ENCODE data around the gene PNPLA1.
"Not testable (repeated sequence)": the region's sequence is repeated elsewhere in the genome, so short reads cannot be mapped to it uniquely, and the experiment has no call there.

The PNPLA1 gene

GRCh38 chr6:36337814-36338213 is 68.0 kb downstream of the PNPLA1 start:
- Mint-ChIP-seq H3K36me3 (ENCODE audit: low read depth) (no peaks in the 10 kb centered on the region), H3K27me3 (peaks cover 49% of the 10 kb centered on the region), H3K4me3 (no peak overlapping the region)

GRCh38 chr6:36338223-36338622 is 68.4 kb downstream of the PNPLA1 start:
- Mint-ChIP-seq H3K27me3 (peaks cover 45% of the 10 kb centered on the region), H3K4me1 (ENCODE audit: low read depth) (peaks cover 14% of the 10 kb centered on the region)
- H3K9me3 Mint-ChIP-seq; H3K27ac Mint-ChIP-seq; DNase-seq; H3K4me3 Mint-ChIP-seq; H3K36me3 Mint-ChIP-seq (ENCODE audit: low read depth): not testable (repeated sequence)

More at GRCh38 chr6:36337814-36338213, 68.0 kb downstream of the PNPLA1 start:
- no peaks in the 10 kb centered on the region for H3K9me3 Mint-ChIP-seq
- no peak overlapping the region for H3K27ac Mint-ChIP-seq
- DNase-seq = no peak
- peaks cover 14% of the 10 kb centered on the region for H3K4me1 Mint-ChIP-seq (ENCODE audit: low read depth)

DNA sequence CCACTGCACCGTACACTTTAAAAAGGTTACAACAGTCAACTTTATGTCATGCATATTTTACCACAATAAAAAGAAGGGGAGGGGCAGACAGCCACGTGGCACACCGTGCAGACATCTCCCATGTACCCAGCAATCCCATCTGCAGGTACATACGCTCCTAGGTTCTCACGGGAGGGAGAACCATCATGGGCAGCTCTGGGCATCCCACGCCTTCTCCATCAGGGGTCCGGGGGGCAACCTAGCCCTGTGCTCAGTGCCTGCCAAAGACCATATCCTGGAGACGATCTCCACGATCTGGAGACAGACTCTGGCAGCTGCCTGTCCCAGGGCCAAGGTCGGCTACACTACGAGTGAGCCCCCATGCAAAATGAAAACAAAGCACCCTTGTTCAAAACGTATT is 69.3 kb downstream of the PNPLA1 start:
- peaks cover 14% of the 10 kb centered on the region for H3K4me1 Mint-ChIP-seq (ENCODE audit: low read depth)
- no peaks in the 10 kb centered on the region for H3K36me3 Mint-ChIP-seq (ENCODE audit: low read depth)
- peaks cover 37% of the 10 kb centered on the region for H3K27me3 Mint-ChIP-seq
- H3K9me3 Mint-ChIP-seq = no peaks in the 10 kb centered on the region
- H3K27ac Mint-ChIP-seq = no peak overlapping the region
- H3K4me3 Mint-ChIP-seq = no peak overlapping the region
- DNase-seq = no peak

DNA sequence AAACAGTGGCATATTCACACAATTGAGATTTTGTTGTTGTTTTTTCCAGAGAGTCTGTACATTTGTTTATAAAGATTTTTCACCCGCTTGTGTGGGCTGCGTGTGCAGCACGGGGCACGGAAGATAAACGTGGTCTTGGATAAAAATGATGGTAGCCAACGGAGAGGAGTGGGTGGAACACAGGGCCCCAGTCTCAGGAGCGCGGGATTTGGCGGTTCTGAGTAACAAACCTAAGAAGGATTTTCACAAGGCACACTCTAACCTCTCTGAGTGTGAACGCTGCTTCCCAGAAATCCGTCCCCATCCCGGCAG is 70.4 kb downstream of the PNPLA1 start:
- Mint-ChIP-seq H3K4me1 (ENCODE audit: low read depth) (peaks cover 14% of the 10 kb centered on the region), H3K27ac (no peak overlapping the region), H3K27me3 (peaks cover 26% of the 10 kb centered on the region), H3K36me3 (ENCODE audit: low read depth) (no peaks in the 10 kb centered on the region), H3K9me3 (no peaks in the 10 kb centered on the region), H3K4me3 (no peak overlapping the region)
- DNase-seq = no peak

GRCh38 chr6:36340618-36341454 is 71.0 kb downstream of the PNPLA1 start:
- DNase-seq = peak; percentile 84
- peaks cover 20% of the 10 kb centered on the region for H3K27me3 Mint-ChIP-seq
- H3K36me3 Mint-ChIP-seq (ENCODE audit: low read depth) = no peaks in the 10 kb centered on the region
- H3K27ac Mint-ChIP-seq = no peak overlapping the region
- no peaks in the 10 kb centered on the region for H3K9me3 Mint-ChIP-seq
- peak overlapping the region; percentile 43 for H3K4me3 Mint-ChIP-seq
- peaks cover 14% of the 10 kb centered on the region for H3K4me1 Mint-ChIP-seq (ENCODE audit: low read depth)

GRCh38 chr6:36343109-36343680 is 73.3 kb downstream of the PNPLA1 start:
- Mint-ChIP-seq H3K9me3 (no peaks in the 10 kb centered on the region), H3K4me1 (ENCODE audit: low read depth) (peaks cover 7% of the 10 kb centered on the region), H3K4me3 (no peak overlapping the region), H3K27me3 (peaks cover 19% of the 10 kb centered on the region), H3K36me3 (ENCODE audit: low read depth) (no peaks in the 10 kb centered on the region), H3K27ac (no peak overlapping the region)
- DNase-seq = no peak

GRCh38 chr6:36345681-36346466 is 76.0 kb downstream of the PNPLA1 start:
- Mint-ChIP-seq H3K4me3 (no peak overlapping the region), H3K27me3 (peaks cover 1% of the 10 kb centered on the region), H3K9me3 (no peaks in the 10 kb centered on the region), H3K36me3 (ENCODE audit: low read depth) (no peaks in the 10 kb centered on the region), H3K4me1 (ENCODE audit: low read depth) (peaks cover under 1% of the 10 kb centered on the region), H3K27ac (no peak overlapping the region)
- DNase-seq = no peak

GRCh38 chr6:36346486-36347273 is 76.8 kb downstream of the PNPLA1 start:
- no peak for DNase-seq
- H3K4me3 Mint-ChIP-seq = no peak overlapping the region
- H3K9me3 Mint-ChIP-seq = no peaks in the 10 kb centered on the region
- no peaks in the 10 kb centered on the region for H3K27me3 Mint-ChIP-seq
- H3K36me3 Mint-ChIP-seq (ENCODE audit: low read depth) = no peaks in the 10 kb centered on the region
- no peak overlapping the region for H3K27ac Mint-ChIP-seq
- H3K4me1 Mint-ChIP-seq (ENCODE audit: low read depth) = no peaks in the 10 kb centered on the region

DNA sequence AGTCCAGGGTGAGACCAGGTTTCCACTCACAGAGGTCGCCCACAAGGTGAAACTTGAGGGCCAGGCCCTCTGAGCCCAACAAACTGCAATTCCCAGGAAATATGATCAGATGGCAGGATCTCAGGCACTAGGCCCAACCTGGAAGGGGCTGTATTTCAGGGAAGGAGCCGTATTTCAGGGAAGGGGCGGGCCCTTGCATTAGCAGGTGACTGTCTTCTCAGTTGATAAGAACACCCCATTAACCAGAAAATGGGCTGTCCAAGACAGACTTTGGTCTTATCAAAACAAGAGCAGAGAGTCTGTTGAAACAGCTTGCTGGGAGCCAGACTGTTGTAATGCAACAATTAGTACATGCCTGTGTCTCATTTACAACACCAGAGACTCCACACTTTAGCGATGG is 77.8 kb downstream of the PNPLA1 start:
- Mint-ChIP-seq H3K9me3 (no peaks in the 10 kb centered on the region), H3K27ac (no peak overlapping the region), H3K4me1 (ENCODE audit: low read depth) (no peaks in the 10 kb centered on the region), H3K36me3 (ENCODE audit: low read depth) (no peaks in the 10 kb centered on the region), H3K27me3 (no peaks in the 10 kb centered on the region), H3K4me3 (no peak overlapping the region)
- DNase-seq = no peak

GRCh38 chr6:36349240-36349639 is 79.4 kb downstream of the PNPLA1 start:
- H3K4me3 Mint-ChIP-seq = no peak overlapping the region

DNA sequence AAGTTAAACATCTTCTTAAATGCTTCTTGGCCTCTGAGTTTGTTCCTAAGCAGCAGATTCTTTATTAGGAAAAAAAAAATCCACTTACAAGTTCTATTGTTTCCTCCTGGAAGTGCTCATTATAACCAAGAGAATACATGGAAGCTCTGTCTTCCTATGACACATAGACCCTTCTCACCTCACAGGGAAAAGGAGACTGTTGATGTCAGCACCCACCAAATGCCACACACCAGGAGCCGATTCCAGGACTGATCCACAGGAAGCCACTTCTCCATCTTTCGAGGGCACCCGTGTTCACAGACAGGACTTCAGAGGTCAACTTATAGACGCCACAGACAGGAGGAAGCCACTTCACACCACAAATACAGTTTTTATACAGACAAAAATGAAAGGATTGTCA is 80.2 kb downstream of the PNPLA1 start:
- peaks cover 2% of the 10 kb centered on the region for H3K27me3 Mint-ChIP-seq

More at GRCh38 chr6:36349240-36349639, 79.4 kb downstream of the PNPLA1 start:
- DNase-seq = no peak
- peaks cover 4% of the 10 kb centered on the region for H3K9me3 Mint-ChIP-seq
- peaks cover 4% of the 10 kb centered on the region for H3K4me1 Mint-ChIP-seq (ENCODE audit: low read depth)
- H3K27ac Mint-ChIP-seq = no peak overlapping the region
- H3K27me3 Mint-ChIP-seq = no peaks in the 10 kb centered on the region
- no peaks in the 10 kb centered on the region for H3K36me3 Mint-ChIP-seq (ENCODE audit: low read depth)

DNA sequence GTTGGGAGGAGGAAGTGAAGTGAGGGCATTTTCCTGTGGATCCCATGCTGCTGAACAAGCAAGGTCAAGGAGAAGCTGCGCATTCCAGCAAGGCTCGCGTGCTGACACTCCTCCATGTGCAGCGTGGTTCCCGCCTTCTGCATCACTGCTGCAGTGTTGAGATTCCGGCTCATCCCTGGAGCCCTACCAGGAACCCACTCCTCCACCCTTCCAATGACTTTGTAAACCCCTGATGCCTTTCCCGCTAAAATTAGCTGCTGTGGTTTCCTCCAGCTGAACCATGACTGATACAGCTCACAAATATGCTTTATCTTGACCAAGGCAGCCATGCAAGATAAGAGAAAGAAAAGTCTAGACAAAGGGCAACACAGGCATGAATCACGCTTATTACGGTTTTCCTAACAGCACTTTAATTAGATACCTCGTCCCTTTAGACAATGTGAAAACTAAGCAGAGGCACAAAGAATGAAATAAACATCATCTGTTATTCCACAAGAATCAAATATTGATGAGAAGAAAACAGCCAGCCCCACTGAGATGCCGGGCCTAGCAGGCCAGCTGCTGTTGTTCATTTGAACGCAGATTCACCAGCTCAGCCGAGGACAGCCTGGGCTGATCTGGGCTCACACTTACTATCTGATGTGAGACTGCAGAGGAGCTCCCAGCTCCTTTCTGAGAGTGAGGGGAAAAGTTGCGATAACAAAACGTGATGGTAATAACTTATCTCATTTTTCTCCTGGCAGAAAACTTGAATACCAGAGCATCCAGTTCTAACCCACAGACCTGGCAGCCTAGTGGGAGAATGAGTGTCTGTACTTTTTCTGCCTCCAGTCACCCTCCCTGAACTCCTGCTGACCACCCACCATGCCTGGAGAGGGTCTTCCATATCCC is 81.1 kb downstream of the PNPLA1 start:
- H3K27me3 Mint-ChIP-seq = peaks cover 2% of the 10 kb centered on the region
- H3K4me1 Mint-ChIP-seq (ENCODE audit: low read depth) = peaks cover 9% of the 10 kb centered on the region
- no peak overlapping the region for H3K4me3 Mint-ChIP-seq
- H3K27ac Mint-ChIP-seq = no peak overlapping the region
- no peak for DNase-seq
- H3K9me3 Mint-ChIP-seq = peaks cover 4% of the 10 kb centered on the region
- H3K36me3 Mint-ChIP-seq (ENCODE audit: low read depth) = no peaks in the 10 kb centered on the region

More for the DNA sequence above, 80.2 kb downstream of the PNPLA1 start:
- H3K4me1 Mint-ChIP-seq (ENCODE audit: low read depth) = peaks cover 4% of the 10 kb centered on the region
- no peak for DNase-seq
- H3K27ac Mint-ChIP-seq = no peak overlapping the region
- no peak overlapping the region for H3K4me3 Mint-ChIP-seq
- no peaks in the 10 kb centered on the region for H3K36me3 Mint-ChIP-seq (ENCODE audit: low read depth)
- peaks cover 4% of the 10 kb centered on the region for H3K9me3 Mint-ChIP-seq

DNA sequence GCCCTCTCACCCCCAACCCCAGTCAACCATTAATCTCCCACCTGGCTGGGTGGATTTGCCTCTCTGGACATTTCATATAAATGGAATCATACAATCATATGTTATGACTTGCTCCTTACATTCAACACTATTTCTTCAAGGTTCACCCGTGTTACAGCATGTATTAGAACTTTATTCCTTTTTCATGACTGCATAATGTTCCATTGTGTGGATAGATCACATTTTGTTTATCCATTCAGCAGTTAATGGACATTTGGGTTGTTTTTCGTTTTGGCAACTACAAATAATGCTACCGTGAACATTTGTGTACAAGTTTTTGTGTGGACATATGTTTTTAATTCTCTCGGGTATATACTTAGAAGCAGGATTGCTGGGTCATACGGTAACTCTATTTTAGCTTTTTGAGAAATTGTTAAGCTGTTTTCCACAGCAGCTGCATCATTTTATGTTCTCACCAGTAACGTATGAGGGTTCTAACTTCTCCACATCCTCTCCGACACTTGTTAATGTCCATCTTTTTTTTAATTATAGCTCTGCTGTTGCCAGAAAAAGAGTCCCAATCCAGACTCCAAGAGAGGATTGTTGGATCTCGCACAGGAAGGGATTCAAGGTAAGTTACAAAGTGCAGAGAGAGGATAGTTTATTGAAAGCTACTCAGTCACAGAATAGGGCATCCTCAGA is 82.8 kb downstream of the PNPLA1 start:
- DNase-seq = no peak
- Mint-ChIP-seq H3K4me3 (no peak overlapping the region), H3K36me3 (ENCODE audit: low read depth) (no peaks in the 10 kb centered on the region), H3K27ac (no peak overlapping the region), H3K4me1 (ENCODE audit: low read depth) (peaks cover 13% of the 10 kb centered on the region), H3K9me3 (peaks cover 4% of the 10 kb centered on the region), H3K27me3 (peaks cover 5% of the 10 kb centered on the region)

Measured in activated T-cell treated with anti-CD3 and anti-CD28 coated beads, Interleukin-2, amount 50 U/mL, for 24 hours (primary cell).